ENCODE results near the gene RASAL1. TPM values are rescaled to one million over a fixed set of nuclear protein-coding genes. Genes with fewer than 3 reads are reported as not detected.

RASAL1 gene
- total and polyA plus RNA-seq, 11 donors = not detected

DNA sequence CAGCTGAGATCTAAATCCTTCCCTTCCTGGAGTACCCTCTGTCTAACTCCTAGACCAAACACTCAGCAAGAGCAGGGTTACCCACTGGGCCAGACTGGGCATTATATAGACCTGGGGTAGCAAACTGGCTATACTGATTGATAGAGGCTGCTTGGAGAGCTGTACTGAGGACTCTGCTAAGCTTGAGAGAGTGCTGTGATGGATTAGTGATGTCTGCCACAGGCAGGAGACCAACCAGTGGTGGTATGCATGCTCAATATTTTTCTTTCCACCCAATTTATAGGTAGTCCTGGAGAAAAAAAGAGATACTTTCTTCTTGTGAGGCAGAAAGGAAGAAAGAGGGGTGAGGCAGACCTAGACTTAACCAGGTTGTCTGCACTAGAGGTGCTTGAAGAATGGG is 45.7 kb downstream of the RASAL1 start:
- Histone ChIP-seq H3K4me3 (no peak overlapping the region), H3K9me3 (no peaks in the 10 kb centered on the region), H3K27me3 (peaks cover 2 to 56% (median 19%) of the 10 kb centered on the region in 9 donors), H3K27ac (no peak overlapping the region), H3K4me1 (peaks cover 0 to 10% (median 0%) of the 10 kb centered on the region in 12 donors), H3K36me3 (no peaks in the 10 kb centered on the region)
- TF ChIP-seq POLR2A (IDR thresholded peaks at IDR 0.05) = no peak
- TF ChIP-seq, protein P1, sequence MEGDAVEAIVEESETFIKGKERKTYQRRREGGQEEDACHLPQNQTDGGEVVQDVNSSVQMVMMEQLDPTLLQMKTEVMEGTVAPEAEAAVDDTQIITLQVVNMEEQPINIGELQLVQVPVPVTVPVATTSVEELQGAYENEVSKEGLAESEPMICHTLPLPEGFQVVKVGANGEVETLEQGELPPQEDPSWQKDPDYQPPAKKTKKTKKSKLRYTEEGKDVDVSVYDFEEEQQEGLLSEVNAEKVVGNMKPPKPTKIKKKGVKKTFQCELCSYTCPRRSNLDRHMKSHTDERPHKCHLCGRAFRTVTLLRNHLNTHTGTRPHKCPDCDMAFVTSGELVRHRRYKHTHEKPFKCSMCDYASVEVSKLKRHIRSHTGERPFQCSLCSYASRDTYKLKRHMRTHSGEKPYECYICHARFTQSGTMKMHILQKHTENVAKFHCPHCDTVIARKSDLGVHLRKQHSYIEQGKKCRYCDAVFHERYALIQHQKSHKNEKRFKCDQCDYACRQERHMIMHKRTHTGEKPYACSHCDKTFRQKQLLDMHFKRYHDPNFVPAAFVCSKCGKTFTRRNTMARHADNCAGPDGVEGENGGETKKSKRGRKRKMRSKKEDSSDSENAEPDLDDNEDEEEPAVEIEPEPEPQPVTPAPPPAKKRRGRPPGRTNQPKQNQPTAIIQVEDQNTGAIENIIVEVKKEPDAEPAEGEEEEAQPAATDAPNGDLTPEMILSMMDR (IDR thresholded peaks at IDR 0.05) = no peak
- intact Hi-C loops (cut with DNase I) = no loop called here
- ATAC-seq (no peak), DNase-seq (no peak)

DNA sequence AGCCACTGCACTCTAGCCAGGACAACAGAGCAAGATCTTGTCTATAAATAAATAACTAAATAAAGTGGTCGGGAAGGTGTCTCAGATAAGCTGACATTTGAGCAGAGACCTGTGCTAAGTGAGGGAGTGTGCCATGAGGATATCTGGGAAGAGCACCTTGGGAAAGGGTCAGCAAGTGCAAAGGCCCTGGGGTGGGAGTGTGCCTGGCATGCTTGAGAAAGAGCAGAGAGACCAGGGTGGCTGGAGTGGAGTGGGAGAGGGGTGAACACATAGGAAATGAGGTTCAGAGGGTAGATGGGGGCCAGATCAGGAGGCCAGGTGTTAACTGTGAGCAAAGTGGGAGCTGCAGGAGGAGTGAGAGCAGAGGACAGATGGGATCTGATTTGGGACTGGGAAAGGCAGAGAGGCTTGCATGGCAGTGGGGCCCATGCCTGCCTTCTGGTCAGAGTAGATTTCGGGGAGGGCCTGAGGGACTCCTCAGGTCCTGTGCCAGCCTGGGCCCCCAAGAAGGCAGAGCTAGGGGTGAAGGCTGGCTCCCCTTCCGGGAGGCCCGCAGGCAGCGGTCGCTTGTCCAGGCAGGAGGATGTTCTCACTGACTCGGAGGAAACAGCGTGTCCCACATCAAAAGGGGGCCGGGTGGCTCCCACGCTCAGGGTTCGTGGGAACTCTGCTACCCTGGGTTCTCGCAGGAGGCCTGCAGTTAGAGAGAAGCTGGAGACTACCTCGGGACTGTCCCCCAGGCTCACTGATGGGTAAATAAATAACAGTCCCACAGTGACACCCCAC is 46.4 kb downstream of the RASAL1 start:
- H3K9me3 ChIP-seq = no peaks in the 10 kb centered on the region
- DNase-seq (no peak), ATAC-seq (no peak)
- no peak overlapping the region for H3K27ac ChIP-seq
- H3K36me3 ChIP-seq = no peaks in the 10 kb centered on the region
- 68 to 80% (median 73%) methylated on average over 8 to 13 of the region's 13 CpGs for WGBS, 4 donors
- H3K27me3 ChIP-seq = peaks cover 2 to 56% (median 19%) of the 10 kb centered on the region in 9 donors
- TF ChIP-seq, protein P1 (IDR thresholded peaks at IDR 0.05) = no peak
- no peak for TF ChIP-seq POLR2A (IDR thresholded peaks at IDR 0.05)
- H3K4me3 ChIP-seq = no peak overlapping the region
- peaks cover 0 to 10% (median 1%) of the 10 kb centered on the region in 12 donors for H3K4me1 ChIP-seq
- intact Hi-C loops (cut with DNase I) = no loop called here

DNA sequence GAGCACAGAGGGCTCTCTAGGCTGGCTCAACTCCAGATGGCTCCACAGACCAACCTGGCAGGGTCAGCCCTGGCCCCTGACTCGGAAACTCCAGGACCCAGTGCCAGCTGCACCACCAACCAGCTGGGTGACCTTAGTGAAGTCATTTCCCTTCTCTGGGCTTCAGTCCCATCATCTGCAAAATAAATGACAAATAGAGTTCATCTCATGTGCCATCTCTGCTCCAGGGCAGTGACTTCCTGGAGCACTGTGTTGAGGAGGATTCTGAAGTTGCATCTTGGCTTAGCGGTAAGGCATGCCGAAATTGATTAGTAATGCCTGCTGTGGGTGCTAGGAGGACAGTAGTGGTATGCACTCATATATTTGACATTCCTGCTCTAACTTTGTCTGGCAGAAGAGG is 47.5 kb downstream of the RASAL1 start:
- no peaks in the 10 kb centered on the region for H3K9me3 ChIP-seq
- TF ChIP-seq, protein P1 (IDR thresholded peaks at IDR 0.05) = no peak
- no peaks in the 10 kb centered on the region for H3K36me3 ChIP-seq
- no peak overlapping the region for H3K4me3 ChIP-seq
- no peak overlapping the region for H3K27ac ChIP-seq
- H3K27me3 ChIP-seq = peaks cover 2 to 47% (median 13%) of the 10 kb centered on the region in 9 donors
- WGBS, 4 donors = 89 to 95% (median 93%) methylated on average over 3 of the region's 3 CpGs
- DNase-seq (no peak), ATAC-seq (no peak)
- intact Hi-C loops (cut with DNase I) = no loop called here
- peaks cover 0 to 8% (median 1%) of the 10 kb centered on the region in 12 donors for H3K4me1 ChIP-seq

DNA sequence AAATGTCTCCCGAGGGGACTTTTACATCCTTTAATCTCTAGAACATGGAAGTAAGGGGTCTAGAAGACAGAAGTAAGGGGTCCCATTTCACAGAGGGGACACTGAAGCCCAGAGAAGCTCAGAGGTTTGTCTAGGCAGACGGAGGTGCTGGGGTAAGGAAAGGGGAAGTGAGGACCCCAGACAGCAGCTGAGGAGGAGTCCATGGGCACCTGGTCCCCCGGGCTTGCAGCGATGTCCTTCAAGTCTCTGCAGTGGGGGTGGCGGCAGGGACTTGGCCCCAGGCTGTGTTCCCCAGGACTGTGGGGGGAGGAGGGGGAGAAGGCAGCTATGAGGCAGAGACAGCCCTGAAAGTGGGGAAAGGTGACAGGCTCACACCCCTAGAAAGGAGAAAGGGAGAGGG is 48.4 kb downstream of the RASAL1 start:
- ATAC-seq (no peak), DNase-seq (no peak)
- TF ChIP-seq POLR2A (IDR thresholded peaks at IDR 0.05) = no peak
- TF ChIP-seq, protein P1 (IDR thresholded peaks at IDR 0.05) = no peak
- peaks cover 0 to 38% (median 10%) of the 10 kb centered on the region in 9 donors for H3K27me3 ChIP-seq
- H3K4me3 ChIP-seq = no peak overlapping the region
- H3K36me3 ChIP-seq = no peaks in the 10 kb centered on the region
- 51 to 68% (median 58%) methylated on average over 5 of the region's 5 CpGs for WGBS, 4 donors
- H3K9me3 ChIP-seq = no peaks in the 10 kb centered on the region
- H3K27ac ChIP-seq = no peak overlapping the region
- intact Hi-C loops (cut with DNase I) = no loop called here
- peaks cover 0 to 8% (median 0%) of the 10 kb centered on the region in 12 donors for H3K4me1 ChIP-seq

Data from heart left ventricle (tissue), 16 donors.